DMS53 treated with DMSO at 0.1 percent for 48 hours (cell line): ENCODE results near the gene FAM53B.

ENCODE experiments used
- DNase-seq: peaks from one replicate; lab custom pipeline; 2025; ENCODE audit not compliant: unreplicated experiment; lab: John Stamatoyannopoulos, UW

FAM53B gene

DNA sequence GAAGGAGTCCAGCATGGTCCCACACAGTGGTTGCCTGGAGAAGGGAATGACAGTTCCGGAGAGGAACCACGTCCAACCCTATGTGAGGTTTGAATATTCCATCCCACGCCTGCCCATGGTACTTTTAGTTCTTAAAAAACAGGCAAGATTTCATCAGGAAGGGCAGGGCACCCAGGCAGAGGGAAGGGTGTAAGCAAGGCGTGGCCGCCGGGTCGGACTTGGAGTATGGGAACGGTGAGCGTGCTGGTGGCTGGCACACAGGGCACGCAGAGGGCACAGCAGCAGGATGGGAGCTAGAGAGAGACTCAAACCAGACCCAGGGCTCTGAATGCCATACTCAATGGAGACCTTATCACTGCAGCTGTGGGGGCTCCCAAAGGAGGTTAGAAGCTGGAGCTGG is 34.3 kb downstream of the FAM53B start:
- no peak for DNase-seq

GRCh38 chr10:124708922-124709520 is 35.2 kb downstream of the FAM53B start:
- no peak for DNase-seq

DNA sequence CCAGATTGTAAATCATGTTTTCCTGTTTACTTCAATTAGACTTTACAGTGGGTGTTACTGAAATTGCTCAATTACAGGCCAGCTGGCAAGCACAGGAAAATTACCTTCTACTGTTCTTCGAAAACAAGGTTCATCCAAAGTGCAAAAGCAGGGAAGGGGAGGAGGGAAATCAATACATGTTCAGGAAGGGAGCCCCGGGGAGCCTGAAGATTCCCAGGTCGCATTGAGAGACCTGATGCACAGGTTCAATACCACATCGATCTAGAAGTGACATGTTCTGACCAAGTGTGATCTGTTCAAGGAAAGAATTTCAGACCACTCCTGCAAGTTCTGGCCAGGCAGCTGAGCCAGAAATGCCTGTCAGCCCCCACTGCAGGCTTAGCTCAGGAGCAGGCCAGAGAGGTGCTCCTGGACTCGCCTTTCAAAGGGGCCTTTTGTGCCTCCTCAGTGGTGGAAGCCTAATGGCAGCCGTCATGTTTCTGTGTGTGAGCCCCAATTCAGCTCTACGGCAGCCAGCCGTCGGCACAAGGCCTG is 35.9 kb downstream of the FAM53B start:
- no peak for DNase-seq

- no peak for DNase-seq
Observed at GRCh38 chr10:124707551-124707950, 36.6 kb downstream of the FAM53B start.

GRCh38 chr10:124707144-124707467 is 37.1 kb downstream of the FAM53B start:
- no peak for DNase-seq

GRCh38 chr10:124706462-124707143 is 37.6 kb downstream of the FAM53B start:
- DNase-seq = no peak

DNA sequence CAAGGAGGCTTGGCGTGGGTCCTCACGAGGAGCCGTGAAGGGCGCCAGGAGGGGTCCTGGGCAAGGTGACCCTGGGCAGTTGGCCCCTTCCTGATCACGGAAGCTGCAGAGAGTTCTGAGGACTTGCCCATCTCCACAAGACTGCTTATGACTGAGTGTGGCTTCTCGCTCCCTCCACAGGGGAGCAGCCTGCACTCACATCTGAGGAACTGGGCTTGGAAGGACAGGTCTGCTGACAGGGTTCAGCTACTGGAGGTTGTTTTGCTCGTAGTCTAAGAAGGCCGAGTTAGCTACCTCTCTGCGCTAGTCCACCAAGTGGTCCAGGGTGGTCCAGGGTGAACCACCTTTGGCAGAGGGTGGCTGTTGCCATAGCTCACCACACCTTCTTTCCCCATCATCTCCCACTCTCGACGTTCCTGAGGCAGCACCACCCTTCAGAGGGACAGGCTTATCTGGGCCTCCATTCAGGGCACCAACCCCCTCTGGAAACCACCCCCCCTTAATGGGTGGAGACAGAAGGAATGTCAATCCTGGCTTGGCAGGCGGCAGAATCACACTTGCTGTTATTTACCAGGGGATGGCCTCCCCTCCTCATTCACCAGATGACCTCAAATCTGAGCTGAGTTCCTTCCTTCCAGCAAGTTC is 38.2 kb downstream of the FAM53B start:
- no peak for DNase-seq

DNA sequence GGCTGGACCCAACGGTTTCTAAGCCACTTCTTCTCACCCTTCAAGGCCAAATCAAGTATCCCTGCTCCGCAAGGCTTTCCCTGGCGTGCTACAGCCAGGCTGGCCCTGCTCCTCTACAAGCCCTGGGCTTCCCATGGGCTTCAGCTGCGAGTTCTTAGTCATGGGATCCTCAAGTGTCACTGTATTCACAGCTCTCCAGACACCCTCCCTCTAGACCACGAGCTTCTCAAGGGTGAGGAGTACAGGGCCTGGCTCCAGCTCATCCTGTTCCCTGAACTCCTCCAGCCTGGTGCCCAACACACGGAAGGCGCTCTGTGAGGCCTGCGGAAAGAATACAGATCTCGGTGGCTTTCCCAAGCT is 38.8 kb downstream of the FAM53B start:
- no peak for DNase-seq

DNA sequence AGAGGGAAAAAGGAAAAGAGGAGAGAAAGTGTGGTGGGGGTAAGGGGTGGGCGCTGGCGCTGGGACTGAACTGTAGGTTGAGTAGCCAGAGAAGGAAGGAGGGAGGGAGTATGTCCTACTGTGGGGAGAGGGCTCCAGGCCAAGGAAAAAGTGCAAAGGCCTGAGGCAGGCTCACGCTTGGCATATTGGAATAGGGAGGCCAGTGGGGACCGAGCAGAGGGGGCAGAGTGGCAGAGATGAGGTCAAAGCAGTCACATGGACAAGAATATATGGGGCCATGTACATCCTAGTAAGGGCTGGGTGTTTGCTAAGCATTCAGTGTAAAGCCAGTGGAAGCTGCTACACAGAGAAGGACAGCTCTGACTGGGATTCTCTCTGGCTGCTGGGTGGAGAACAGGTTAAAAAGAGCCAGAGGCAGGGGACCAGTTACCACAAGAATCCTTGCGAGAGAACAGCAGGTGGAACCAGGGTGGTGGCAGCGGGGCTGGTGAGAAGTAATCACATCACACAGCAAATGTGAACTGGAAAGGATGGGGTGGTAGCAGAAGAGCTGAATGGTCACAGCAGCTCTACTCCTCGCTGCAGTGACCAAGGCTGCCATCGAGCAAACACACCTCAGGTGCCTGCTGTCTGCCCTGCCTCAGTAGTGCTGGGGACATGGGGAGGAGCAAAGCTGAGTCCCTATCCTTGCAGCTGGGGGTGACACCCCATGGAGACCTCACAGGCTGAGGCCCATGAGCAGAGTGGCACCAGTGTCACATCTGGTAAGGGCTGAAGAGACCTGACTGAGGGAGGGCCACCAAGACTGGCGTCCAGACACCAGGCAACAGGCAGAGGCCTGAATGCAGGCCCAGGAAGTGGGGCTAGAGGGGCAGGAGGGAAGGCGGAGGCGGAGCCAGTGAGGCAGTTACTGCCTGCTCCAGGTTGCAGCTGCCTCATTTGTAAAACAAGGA is 39.5 kb downstream of the FAM53B start:
- peak; percentile 27 for DNase-seq

DNA sequence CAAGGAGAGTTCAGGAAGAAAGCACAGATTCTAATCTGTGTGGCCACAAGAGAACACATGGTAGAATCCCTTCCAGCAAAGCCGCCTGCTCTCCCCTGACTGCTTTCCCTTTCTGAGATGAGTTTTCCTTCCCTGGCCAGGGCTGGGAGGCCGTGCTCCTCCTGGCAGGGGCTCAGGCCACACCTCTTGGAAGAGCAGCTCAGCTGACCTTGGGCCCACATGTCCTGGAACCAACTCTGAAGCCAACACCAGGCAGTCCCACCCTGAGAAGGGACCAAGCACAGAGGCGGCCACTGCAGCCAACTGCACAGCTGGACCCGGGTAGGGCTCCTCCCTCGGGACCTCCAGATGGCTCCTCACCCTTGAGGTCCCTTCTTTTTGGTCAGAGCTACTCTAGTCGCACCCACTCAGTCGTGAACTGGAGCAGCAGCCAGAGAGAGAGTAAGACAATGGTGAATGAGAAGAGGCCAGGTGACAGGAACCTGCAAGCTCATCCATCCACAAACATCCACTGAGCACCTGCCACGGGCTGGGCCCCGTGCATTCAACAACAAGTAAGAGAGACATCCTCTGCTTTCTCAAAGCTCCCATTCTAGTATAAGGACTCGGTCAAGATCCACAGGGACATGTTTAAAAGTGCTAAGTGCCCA is 40.3 kb downstream of the FAM53B start:
- DNase-seq = peak; percentile 78

DNA sequence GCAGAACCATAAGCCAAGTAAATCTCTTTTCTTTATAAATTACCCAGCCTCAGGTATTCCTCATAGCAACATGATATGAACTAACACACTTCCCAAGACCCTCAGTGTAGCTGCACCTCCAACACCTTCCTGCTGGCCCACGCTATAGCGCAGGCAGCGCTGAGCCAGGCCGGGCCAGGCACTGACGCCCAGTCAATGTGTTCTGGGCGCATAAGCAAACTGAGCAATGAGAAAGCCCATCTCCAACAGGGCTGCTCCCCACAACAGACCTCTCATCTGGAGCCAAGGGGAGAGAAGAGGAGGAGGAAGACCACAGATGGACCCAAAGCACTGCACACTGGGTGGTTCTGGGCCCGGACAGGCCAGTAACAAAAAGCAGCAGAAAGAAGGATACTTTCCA is 40.8 kb downstream of the FAM53B start:
- DNase-seq = no peak

DNA sequence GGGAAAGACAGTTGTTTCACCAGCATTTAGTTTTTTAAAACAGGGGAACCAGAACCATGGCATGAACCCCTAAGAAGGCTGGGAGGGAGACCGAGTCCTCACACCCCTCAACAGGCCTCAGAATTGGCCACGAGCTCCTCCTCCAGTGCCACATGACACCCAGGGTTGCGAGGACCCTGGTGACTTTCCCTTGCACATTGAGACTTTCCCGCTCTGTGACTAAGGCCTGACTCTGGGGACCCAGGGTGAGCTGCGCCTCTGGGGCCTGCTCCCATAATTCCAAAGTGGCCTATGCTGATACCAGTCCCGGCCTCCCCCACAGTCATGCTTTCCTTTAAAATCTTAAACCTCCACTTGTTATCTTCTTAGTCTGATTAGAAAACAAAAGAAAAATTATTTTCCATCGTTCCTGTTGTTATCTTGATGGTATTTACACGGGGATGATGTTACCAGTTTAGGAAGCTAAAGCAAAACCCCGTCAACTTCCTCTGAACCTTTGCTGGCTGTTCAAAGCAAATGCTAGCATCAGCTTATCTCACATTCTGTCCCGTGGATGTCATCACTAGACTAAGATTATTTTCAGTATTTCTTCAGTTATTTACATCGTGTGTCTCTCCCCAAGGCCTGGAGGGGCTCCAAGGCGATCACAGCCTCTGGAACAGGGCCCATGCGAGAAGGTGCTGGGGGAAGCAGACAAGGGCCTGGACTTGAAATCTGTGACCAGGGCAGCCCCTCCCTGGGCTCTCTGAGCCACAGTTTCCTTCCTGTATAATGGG is 42.1 kb downstream of the FAM53B start:
- no peak for DNase-seq

- DNase-seq = no peak
Observed at GRCh38 chr10:124701435-124701834, 42.7 kb downstream of the FAM53B start.

- DNase-seq = no peak
Observed at GRCh38 chr10:124701038-124701365, 43.2 kb downstream of the FAM53B start.

- no peak for DNase-seq
Observed at GRCh38 chr10:124700293-124701037, 43.7 kb downstream of the FAM53B start.

GRCh38 chr10:124699471-124700292 is 44.5 kb downstream of the FAM53B start:
- no peak for DNase-seq

DNA sequence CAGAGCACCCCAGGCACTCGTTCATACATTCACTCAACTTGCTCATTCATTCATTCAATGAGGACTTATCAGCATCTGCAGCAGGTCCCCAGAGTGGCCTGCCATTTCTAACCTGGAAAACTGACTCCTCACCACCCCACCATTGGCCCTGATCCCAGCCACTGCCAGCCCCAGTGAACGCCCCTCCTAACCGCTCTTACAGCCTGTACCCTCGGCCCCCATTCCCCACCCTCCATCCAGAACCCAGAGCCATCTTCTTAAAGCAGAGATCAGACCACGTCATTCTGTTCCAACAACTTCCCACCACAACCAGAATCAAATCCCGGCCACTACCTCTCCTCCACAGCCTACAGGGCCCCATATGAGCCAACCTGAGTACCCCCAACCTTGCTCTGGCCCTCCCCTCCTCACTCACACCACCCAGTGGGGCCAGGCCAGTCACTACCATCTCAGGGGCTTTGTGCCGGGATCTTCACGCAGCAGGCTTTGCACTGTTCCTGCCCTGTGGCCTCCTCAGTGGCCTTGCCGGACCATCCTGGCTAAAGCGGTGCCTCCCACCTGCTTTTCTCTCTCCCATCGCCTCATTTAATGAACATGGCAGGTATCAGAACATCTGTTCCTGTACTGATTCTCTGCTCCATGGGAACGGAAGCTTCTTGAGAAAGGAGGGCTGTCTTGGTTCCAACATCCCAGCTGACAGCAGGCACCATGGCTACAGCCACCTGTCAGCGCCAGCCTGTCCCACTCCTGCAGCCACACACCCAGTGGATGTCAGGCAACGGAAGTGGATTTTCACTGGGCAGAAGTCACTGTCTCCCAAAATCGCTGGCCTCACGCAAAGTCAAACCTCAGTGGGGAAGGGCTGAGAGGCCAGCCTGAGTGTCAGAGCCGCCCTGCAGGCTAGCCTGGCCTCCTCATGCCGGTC is 45.4 kb downstream of the FAM53B start:
- no peak for DNase-seq
